Esophagus muscularis mucosa (tissue), 4 donors: ENCODE measurements around the gene TMED4. TPM values are rescaled to one million over a fixed set of nuclear protein-coding genes. Genes with fewer than 3 reads are reported as not detected.
A peak's percentile ranks its signal among the peaks of the same experiment; 100 is the strongest.
"Not testable (repeated sequence)": the region's sequence is repeated elsewhere in the genome, so short reads cannot be mapped to it uniquely, and the experiment has no call there.

Source experiments
- DNase-seq: peaks from one replicate; pipeline ENCODE4 v3.0.0-alpha.2; 2017; ENCODE audit errors: extremely low spot score
- H3K27ac ChIP-seq, 4 donors: fragments of 200-600 bp; sonication (generic); replicated peaks in 1 of 4; 1 replicate in 3 of 4; 2 replicates in 1 of 4; pipeline ENCODE4 v1.5.1; 2016 to 2019; ENCODE audit warnings: mild to moderate bottlenecking in 1 of 4
- H3K27me3 ChIP-seq, 4 donors: fragments of 200-600 bp; sonication (generic); one replicate each; pipeline versions ENCODE4 v1.5.1 to v1.6.0; 2016 to 2019
- H3K36me3 ChIP-seq, 4 donors: fragments of 200-600 bp; sonication (generic); one replicate each; pipeline ENCODE4 v1.5.1; 2016 to 2019
- H3K4me1 ChIP-seq, 4 donors: fragments of 200-600 bp; sonication (generic); one replicate each; pipeline ENCODE4 v1.5.1; 2016 to 2019
- H3K4me3 ChIP-seq, 4 donors: fragments of 200-600 bp; sonication (generic); 1 replicate in 2 of 4; 2 replicates in 2 of 4; pipeline ENCODE4 v1.5.1; 2016 to 2019; ENCODE audit warnings: mild to moderate bottlenecking in 4 of 4, moderate library complexity in 1 of 4
- H3K9me3 ChIP-seq, 4 donors: fragments of 200-600 bp; sonication (generic); 1 replicate in 3 of 4; 2 replicates in 1 of 4; pipeline ENCODE4 v1.5.1; 2016 to 2019
- CTCF ChIP-seq, 3 experiments: fragments of 200-600 bp in 2 of 3; fragments of 450-650 bp in 1 of 3; sonication (generic) in 2 of 3; IDR thresholded peaks; one replicate each; pipeline ENCODE4 v1.5.1; 2017 to 2019; ENCODE audit warnings: antibody characterized with exemption in 3 of 3, mild to moderate bottlenecking in 2 of 3, moderate library complexity in 1 of 3
- EP300 ChIP-seq: sonication (generic); formaldehyde crosslinking; IDR thresholded peaks from one replicate; pipeline ENCODE4 v1.6.1; 2017; ENCODE audit warnings: antibody characterized with exemption
- POLR2A ChIP-seq: fragments of 450-650 bp; IDR thresholded peaks from one replicate; pipeline ENCODE4 v1.6.1; 2017; ENCODE audit warnings: antibody characterized with exemption, moderate library complexity, mild to moderate bottlenecking, low read depth
- POLR2AphosphoS5 ChIP-seq, 2 donors: sonication (generic); formaldehyde crosslinking; IDR thresholded peaks; one replicate each; pipeline ENCODE4 v1.6.1; 2017; ENCODE audit warnings: antibody characterized with exemption in 2 of 2
- WGBS: methylation state at CpG from one replicate; pipeline ENCODE4 v1.1.5; 2018; 5-methylcytosine and 5-hydroxymethylcytosine counted together
- intact Hi-C: fragments of 100-400 bp; cut with DNase I; formaldehyde crosslinking; loops from one replicate; pipeline ENCODE4 v1.15.1; 2023
- total RNA-seq, 4 donors: library from RNA; depleted of rRNA; stranded (reverse); fragments of >200 nt; gene quantifications; one replicate each; pipeline versions ENCODE4 v1.1.0 to v1.2.1, GENCODE V29; 2016

The TMED4 gene
- total RNA-seq, 4 donors from 2014 or later, result 82.3 to 154 (median 116) TPM

- WGBS, result 65% methylated on average over 3 of the region's 3 CpGs
- intact Hi-C loops, result no loop called here
- no peak for DNase-seq
- no peak overlapping the region for H3K27ac ChIP-seq
- no peak overlapping the region for H3K4me3 ChIP-seq
- H3K9me3 ChIP-seq, result no peaks in the 10 kb centered on the region
- H3K27me3 ChIP-seq, result no peaks in the 10 kb centered on the region
- TF ChIP-seq POLR2AphosphoS5 (IDR thresholded peaks at IDR 0.05), result no peak
- no peak for TF ChIP-seq CTCF (IDR thresholded peaks at IDR 0.05)
- TF ChIP-seq POLR2A, result no peak
- no peak for TF ChIP-seq EP300
- H3K4me1 ChIP-seq, result peaks cover 0 to 4% (median 0%) of the 10 kb centered on the region in 4 donors
- H3K36me3 ChIP-seq, result no peaks in the 10 kb centered on the region
Observed at GRCh38 chr7:44599222-44599621, 17.2 kb upstream of the TMED4 start.

- DNase-seq, H3K27ac ChIP-seq, H3K4me3 ChIP-seq, intact Hi-C loops, H3K4me1 ChIP-seq, H3K27me3 ChIP-seq, H3K36me3 ChIP-seq, H3K9me3 ChIP-seq: not testable (repeated sequence)
- 90% methylated on average over 8 of the region's 8 CpGs for WGBS
Observed at GRCh38 chr7:44597181-44597580, 15.2 kb upstream of the TMED4 start.

GRCh38 chr7:44595934-44596635 lies 14.1 kb upstream of the TMED4 start:
- 66% methylated on average over 5 of the region's 5 CpGs for WGBS
- Histone ChIP-seq H3K27me3 (no peaks in the 10 kb centered on the region), H3K9me3 (no peaks in the 10 kb centered on the region), H3K36me3 (no peaks in the 10 kb centered on the region), H3K4me1 (peaks cover 0 to 4% (median 0%) of the 10 kb centered on the region in 4 donors), H3K27ac (no peak overlapping the region), H3K4me3 (no peak overlapping the region)
- no peak for DNase-seq
- no peak for TF ChIP-seq POLR2A
- no peak for TF ChIP-seq EP300
- TF ChIP-seq CTCF (IDR thresholded peaks at IDR 0.05), result no peak
- TF ChIP-seq POLR2AphosphoS5 (IDR thresholded peaks at IDR 0.05), result no peak
- intact Hi-C loops, result no loop called here

GRCh38 chr7:44590910-44591309 lies 8.9 kb upstream of the TMED4 start:
- H3K36me3 ChIP-seq, result no peaks in the 10 kb centered on the region
- H3K27me3 ChIP-seq, result no peaks in the 10 kb centered on the region
- intact Hi-C loops, result no loop called here
- no peak overlapping the region for H3K27ac ChIP-seq
- whole genome bisulfite sequencing, result 89% methylated on average over 1 of the region's 1 CpG
- no peak for DNase-seq
- H3K4me3 ChIP-seq, result no peak overlapping the region
- no peaks in the 10 kb centered on the region for H3K9me3 ChIP-seq
- peaks cover 0 to 7% (median 2%) of the 10 kb centered on the region in 4 donors for H3K4me1 ChIP-seq
- TF ChIP-seq CTCF (IDR thresholded peaks at IDR 0.05) (no peak), EP300 (no peak), POLR2AphosphoS5 (IDR thresholded peaks at IDR 0.05) (no peak), POLR2A (no peak)

- no peaks in the 10 kb centered on the region for H3K27me3 ChIP-seq
- TF ChIP-seq CTCF (IDR thresholded peaks at IDR 0.05), result peak; percentile 53 to 60 (median 55)
- no peak for TF ChIP-seq POLR2AphosphoS5 (IDR thresholded peaks at IDR 0.05)
- 24% methylated on average over 6 of the region's 6 CpGs for WGBS
- intact Hi-C loops, result loop anchor here (2.0 to 10.0 kb wide), 5 partner anchors 49 to 397 kb away; partner anchors contain the start of gene ZMIZ2
- H3K4me1 ChIP-seq, result peaks cover 0 to 9% (median 4%) of the 10 kb centered on the region in 4 donors
- H3K36me3 ChIP-seq, result no peaks in the 10 kb centered on the region
- DNase-seq, result no peak
- H3K4me3 ChIP-seq, result no peak overlapping the region
- no peak overlapping the region for H3K27ac ChIP-seq
- no peaks in the 10 kb centered on the region for H3K9me3 ChIP-seq
Observed at GRCh38 chr7:44587843-44588711, 6.0 kb upstream of the TMED4 start.
